A673 (cell line): ENCODE data around the gene NHLRC4.

Experiments used
- EZH2 ChIP-seq: fragments of 200-600 bp; sonication (generic); IDR thresholded peaks from 2 replicates; pipeline ENCODE4 v1.6.1; 2017; ENCODE audit warnings: borderline replicate concordance, low read depth, mild to moderate bottlenecking, mixed read lengths, antibody characterized with exemption, low read length; ENCODE audit not compliant: poor library complexity, severe bottlenecking
- TF ChIP-seq, protein P1 (sequence below): fragments of 300-800, 200-600 bp; sonication (generic); conservative IDR thresholded peaks from 2 replicates; pipeline ENCODE4 v1.5.1; 2017; ENCODE audit warnings: low read depth, mild to moderate bottlenecking, antibody characterized with exemption, low read length, moderate library complexity, mixed read lengths

DNA sequence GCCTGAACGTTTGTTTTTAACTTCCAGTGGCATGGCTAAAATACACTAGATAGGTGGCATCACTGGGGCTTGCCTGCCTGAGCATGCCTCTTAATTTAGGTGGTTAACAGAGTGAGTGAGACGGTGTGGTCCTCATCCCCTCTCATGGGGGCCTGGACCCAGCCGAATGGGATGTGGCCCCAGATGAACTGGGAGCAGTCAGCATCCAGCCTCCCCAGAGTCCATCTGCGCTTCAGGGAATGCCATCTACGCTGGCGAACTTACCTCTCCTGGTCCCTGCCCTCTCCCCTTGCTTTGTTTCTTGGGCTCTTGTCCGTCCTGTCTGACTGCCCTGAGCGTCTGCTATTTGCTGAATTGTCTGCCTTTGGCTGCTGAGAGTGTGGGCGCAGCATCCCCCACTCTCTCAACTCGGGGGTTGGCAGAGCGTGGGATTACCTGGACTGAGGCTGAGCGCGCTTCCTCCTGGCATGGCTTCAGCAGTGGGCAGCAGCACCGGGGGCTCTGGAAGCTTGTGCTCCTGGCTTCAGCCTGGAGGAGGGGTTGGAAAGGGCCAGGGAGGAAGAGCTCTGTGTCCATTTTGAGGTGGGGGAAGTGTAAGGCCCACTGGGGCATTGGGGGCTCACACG, 25.2 kb downstream of the NHLRC4 start:
- TF ChIP-seq, protein P1, sequence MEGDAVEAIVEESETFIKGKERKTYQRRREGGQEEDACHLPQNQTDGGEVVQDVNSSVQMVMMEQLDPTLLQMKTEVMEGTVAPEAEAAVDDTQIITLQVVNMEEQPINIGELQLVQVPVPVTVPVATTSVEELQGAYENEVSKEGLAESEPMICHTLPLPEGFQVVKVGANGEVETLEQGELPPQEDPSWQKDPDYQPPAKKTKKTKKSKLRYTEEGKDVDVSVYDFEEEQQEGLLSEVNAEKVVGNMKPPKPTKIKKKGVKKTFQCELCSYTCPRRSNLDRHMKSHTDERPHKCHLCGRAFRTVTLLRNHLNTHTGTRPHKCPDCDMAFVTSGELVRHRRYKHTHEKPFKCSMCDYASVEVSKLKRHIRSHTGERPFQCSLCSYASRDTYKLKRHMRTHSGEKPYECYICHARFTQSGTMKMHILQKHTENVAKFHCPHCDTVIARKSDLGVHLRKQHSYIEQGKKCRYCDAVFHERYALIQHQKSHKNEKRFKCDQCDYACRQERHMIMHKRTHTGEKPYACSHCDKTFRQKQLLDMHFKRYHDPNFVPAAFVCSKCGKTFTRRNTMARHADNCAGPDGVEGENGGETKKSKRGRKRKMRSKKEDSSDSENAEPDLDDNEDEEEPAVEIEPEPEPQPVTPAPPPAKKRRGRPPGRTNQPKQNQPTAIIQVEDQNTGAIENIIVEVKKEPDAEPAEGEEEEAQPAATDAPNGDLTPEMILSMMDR: no peak
- TF ChIP-seq EZH2: no peak
